BE2C (cell line): ENCODE data around the gene PIP5K1C.

ENCODE experiments used
- DNase-seq: peaks from one replicate; pipeline ENCODE4 v3.0.0-alpha.2; 2020
- H3K27me3 ChIP-seq: fragments of 250-450 bp; sonication (Bioruptor Pico); 2 replicates; pipeline ENCODE4 v1.5.1; 2020; ENCODE audit warnings: mild to moderate bottlenecking
- H3K36me3 ChIP-seq: fragments of 250-450 bp; sonication (Bioruptor Pico); 2 replicates; pipeline ENCODE4 v1.5.1; 2020; ENCODE audit warnings: mild to moderate bottlenecking
- H3K4me1 ChIP-seq: fragments of 250-450 bp; sonication (Bioruptor Pico); 2 replicates; pipeline ENCODE4 v1.5.1; 2020
- H3K4me3 ChIP-seq: 2 replicates; pipeline ENCODE4 v1.5.1; 2011; ENCODE audit warnings: low read depth, low read length
- H3K9me3 ChIP-seq: fragments of 250-450 bp; sonication (Bioruptor Pico); 2 replicates; pipeline ENCODE4 v1.5.1; 2020
- CTCF ChIP-seq: IDR thresholded peaks from 2 replicates; pipeline ENCODE4 v1.5.1; 2012; ENCODE audit warnings: mild to moderate bottlenecking, low read depth, low read length

The PIP5K1C gene

GRCh38 chr19:3653865-3654513 is 46.3 kb downstream of the PIP5K1C start:
- no peaks in the 10 kb centered on the region for H3K9me3 ChIP-seq
- peaks cover 6% of the 10 kb centered on the region for H3K36me3 ChIP-seq
- TF ChIP-seq CTCF, result peak; percentile 23; the same call in 1 of the 2 replicates
- no peak overlapping the region for H3K4me3 ChIP-seq
- H3K27me3 ChIP-seq, result no peaks in the 10 kb centered on the region
- DNase-seq, result peak; percentile 46
- no peaks in the 10 kb centered on the region for H3K4me1 ChIP-seq

DNA sequence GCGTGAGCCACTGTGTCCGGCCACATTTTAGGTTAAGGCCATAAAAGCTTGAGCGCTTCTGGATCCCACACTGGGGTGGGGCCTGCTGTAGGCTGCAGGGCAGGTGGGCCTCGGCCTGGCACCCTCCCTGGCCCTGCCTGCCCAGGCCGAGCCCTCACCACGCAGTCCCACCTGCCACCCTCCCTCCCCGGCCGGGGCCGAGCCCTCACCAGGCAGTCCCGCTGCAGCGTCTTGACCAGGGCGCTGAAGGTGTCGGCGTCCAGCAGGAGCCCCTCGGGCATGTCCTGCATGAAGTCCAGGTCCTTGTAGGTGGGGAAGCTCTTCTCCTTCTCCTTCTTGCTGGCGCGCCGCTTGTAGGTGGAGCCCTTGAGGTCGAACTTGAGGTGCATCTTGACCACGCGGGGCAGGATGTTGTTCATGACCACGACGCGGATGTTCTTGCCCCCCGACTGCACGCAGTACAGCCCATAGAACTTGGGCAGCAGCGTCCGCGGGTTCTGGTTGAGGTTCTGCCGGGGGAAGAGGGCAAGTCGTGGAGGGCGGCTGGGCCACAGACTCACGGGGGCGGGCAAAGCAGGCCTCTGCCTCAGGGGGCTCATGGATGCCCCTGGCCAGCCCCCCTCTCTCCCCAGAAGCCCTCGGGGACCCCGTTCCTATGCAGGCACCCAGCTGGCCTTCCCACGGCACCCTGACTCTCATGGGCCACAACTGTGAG is 47.0 kb downstream of the PIP5K1C start:
- H3K4me3 ChIP-seq, result no peak overlapping the region
- TF ChIP-seq CTCF, result no peak
- no peaks in the 10 kb centered on the region for H3K4me1 ChIP-seq
- H3K9me3 ChIP-seq, result no peaks in the 10 kb centered on the region
- DNase-seq, result no peak
- no peaks in the 10 kb centered on the region for H3K27me3 ChIP-seq
- peaks cover 6% of the 10 kb centered on the region for H3K36me3 ChIP-seq

GRCh38 chr19:3652422-3652821 is 47.8 kb downstream of the PIP5K1C start:
- Histone ChIP-seq H3K4me1 (no peaks in the 10 kb centered on the region), H3K4me3 (no peak overlapping the region), H3K27me3 (no peaks in the 10 kb centered on the region), H3K36me3 (peaks cover 5% of the 10 kb centered on the region), H3K9me3 (no peaks in the 10 kb centered on the region)
- no peak for DNase-seq
- TF ChIP-seq CTCF, result no peak

- no peak for DNase-seq
- H3K27me3 ChIP-seq, result no peaks in the 10 kb centered on the region
- H3K9me3 ChIP-seq, result no peaks in the 10 kb centered on the region
- no peaks in the 10 kb centered on the region for H3K4me1 ChIP-seq
- no peaks in the 10 kb centered on the region; the same call in none of the 2 replicates for H3K36me3 ChIP-seq
- no peak overlapping the region for H3K4me3 ChIP-seq
- TF ChIP-seq CTCF, result no peak
Observed at GRCh38 chr19:3651684-3652083, 48.6 kb downstream of the PIP5K1C start.

- no peaks in the 10 kb centered on the region for H3K4me1 ChIP-seq
- H3K9me3 ChIP-seq, result no peaks in the 10 kb centered on the region
- H3K36me3 ChIP-seq, result no peaks in the 10 kb centered on the region; the same call in none of the 2 replicates
- no peak for TF ChIP-seq CTCF
- H3K27me3 ChIP-seq, result no peaks in the 10 kb centered on the region
- no peak overlapping the region for H3K4me3 ChIP-seq
- DNase-seq, result no peak
Observed at GRCh38 chr19:3649888-3650287, 50.4 kb downstream of the PIP5K1C start.
